GM12864 (cell line): ENCODE data around the gene CHCHD4.

ENCODE experiments used
- DNase-seq: peaks from one replicate; pipeline ENCODE4 v3.0.0-alpha.2; 2011; ENCODE audit warnings: low read depth
- H3K4me3 ChIP-seq: 2 replicates; pipeline ENCODE4 v1.5.1; 2011; ENCODE audit warnings: mild to moderate bottlenecking, low read depth, low read length, control low read depth
- TF ChIP-seq, protein P1 (sequence below): IDR thresholded peaks from 2 replicates; pipeline ENCODE4 v1.5.1; 2011; ENCODE audit warnings: low read depth, mild to moderate bottlenecking, moderate library complexity, low read length, control low read depth, inconsistent platforms; ENCODE audit errors: missing control alignments

Gene CHCHD4

DNA sequence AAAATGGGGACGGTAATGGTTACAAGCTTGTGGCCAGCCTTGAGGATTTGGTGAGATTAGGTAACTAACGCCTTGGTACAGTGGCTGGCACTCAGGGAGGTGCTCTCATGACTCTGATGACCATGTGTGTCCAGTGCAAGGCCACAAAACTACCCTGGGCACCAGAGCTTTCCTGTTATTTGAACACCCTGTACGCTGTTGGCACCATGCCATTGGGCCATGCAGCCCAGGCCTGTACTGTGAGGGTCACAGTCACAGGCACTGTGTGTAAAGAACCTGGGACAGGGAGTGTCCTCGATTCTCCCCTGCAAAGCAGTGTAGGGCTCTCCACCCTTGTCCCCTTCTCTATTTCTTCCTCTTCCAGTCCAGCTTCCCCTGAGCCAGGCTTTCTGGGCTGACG is 6.5 kb upstream of the CHCHD4 start:
- DNase-seq, result no peak
- H3K4me3 ChIP-seq, result no peak overlapping the region
- TF ChIP-seq, protein P1, sequence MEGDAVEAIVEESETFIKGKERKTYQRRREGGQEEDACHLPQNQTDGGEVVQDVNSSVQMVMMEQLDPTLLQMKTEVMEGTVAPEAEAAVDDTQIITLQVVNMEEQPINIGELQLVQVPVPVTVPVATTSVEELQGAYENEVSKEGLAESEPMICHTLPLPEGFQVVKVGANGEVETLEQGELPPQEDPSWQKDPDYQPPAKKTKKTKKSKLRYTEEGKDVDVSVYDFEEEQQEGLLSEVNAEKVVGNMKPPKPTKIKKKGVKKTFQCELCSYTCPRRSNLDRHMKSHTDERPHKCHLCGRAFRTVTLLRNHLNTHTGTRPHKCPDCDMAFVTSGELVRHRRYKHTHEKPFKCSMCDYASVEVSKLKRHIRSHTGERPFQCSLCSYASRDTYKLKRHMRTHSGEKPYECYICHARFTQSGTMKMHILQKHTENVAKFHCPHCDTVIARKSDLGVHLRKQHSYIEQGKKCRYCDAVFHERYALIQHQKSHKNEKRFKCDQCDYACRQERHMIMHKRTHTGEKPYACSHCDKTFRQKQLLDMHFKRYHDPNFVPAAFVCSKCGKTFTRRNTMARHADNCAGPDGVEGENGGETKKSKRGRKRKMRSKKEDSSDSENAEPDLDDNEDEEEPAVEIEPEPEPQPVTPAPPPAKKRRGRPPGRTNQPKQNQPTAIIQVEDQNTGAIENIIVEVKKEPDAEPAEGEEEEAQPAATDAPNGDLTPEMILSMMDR, result no peak

DNA sequence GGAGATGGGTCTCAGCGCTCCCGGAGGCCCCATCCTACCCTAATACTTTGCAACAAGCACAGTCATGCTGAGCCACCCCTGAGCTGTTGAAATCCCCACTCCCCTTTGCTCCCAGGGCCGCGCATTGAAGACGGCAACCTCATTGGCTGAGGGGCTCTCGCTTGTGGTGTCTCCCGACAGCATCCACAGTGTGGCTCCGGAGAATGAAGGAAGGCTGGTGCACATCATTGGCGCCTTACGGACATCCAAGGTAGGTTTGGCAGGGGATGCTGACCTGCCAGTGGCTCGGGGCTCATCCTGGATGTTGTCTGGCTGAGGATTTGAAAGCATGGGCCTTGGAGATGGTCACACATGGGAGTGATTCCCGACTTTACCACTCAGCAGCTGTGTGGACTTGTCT is 6.0 kb upstream of the CHCHD4 start:
- DNase-seq, result no peak
- TF ChIP-seq, protein P1, result no peak
- H3K4me3 ChIP-seq, result no peak overlapping the region

DNA sequence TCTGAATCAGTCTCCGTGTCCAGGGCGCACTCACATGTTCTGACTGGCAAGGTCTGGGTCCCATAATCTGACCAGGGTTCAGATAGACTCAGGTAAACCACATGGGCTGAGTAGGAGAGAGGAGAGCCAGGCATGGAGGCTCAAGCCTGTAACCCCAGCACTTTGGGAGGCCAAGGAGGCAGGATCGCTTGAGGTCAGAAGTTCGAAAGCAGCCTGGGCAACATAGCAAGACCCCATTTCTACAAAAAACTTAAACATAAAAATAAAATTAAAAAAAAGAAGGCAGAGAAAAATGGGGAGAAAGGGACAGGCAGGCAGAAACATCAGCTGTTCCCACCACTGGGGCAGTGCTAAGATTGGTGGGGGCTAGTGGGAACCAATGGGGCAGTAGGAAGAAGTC is 5.6 kb upstream of the CHCHD4 start:
- TF ChIP-seq, protein P1, result no peak
- no peak for DNase-seq

DNA sequence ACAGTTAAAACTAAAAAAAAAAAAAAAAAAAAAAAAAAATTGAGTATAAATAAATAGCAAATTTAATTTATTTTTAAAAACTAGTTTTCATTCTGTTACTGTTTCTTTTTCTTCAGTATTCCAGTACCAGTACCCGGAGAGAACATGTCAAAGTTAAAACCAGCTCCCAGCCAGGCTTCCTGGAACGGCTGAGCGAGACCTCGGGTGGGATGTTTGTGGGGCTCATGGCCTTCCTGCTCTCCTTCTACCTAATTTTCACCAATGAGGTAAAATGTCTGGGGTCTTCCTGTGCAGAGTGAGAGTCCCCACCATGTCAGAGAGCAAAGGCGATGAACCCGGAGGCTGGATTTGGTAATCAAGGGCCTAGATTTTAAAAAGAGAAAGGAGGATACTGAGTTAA is 4.6 kb upstream of the CHCHD4 start:
- TF ChIP-seq, protein P1, result no peak
- DNase-seq, result no peak
- no peak overlapping the region for H3K4me3 ChIP-seq

More for the DNA sequence above, 5.6 kb upstream of the CHCHD4 start:
- no peak overlapping the region for H3K4me3 ChIP-seq

- TF ChIP-seq, protein P1, result no peak
- DNase-seq, result no peak
- no peak overlapping the region for H3K4me3 ChIP-seq
These were observed 4.1 kb upstream of the CHCHD4 start for GRCh38 chr3:14128724-14129123.

DNA sequence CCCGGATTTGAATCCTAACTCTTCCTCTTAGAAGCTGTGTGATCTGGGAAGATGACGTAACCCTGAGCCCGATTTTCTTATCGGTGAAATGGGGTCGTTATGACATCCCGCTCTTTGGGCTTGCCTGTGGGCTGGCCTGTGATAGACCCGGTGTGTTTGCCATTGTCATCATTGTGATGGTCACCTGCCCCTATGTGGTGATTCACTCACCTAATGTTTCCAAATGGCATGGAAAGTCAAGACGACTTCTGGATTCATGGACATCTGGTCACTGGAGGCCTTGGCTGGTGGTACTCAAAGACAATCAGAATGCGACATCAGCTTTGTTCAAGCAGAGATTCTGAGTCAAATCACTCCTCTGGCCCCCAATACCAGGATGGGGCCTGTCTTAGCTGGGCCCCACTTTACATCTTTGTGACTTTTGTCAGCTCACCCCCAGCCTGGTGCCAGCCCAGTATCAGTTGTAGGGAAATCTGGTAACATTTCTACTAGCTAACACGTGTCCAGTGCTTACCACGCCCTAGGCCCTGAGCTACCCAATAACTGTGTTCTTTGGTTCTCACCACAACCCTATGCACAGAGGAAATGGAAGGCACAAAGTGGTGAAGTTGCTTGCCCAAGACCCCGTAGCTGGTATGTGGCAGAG is 3.0 kb upstream of the CHCHD4 start:
- DNase-seq, result no peak
- no peak overlapping the region for H3K4me3 ChIP-seq
- TF ChIP-seq, protein P1, result no peak

GRCh38 chr3:14126887-14127505 is 2.3 kb upstream of the CHCHD4 start:
- no peak overlapping the region for H3K4me3 ChIP-seq

More at GRCh38 chr3:14126887-14127505, 2.3 kb upstream of the CHCHD4 start:
- DNase-seq, result no peak
- TF ChIP-seq, protein P1, result no peak
